Testis (tissue), 2 donors: ENCODE measurements around the gene SLC6A7.

ENCODE experiments used
- CTCF ChIP-seq, 3 experiments: fragments of 450-650 bp in 2 of 3; fragments of 200-600 bp in 1 of 3; sonication (generic) in 1 of 3; IDR thresholded peaks; one replicate each; pipeline ENCODE4 v1.5.1; 2016 to 2019; ENCODE audit warnings: antibody characterized with exemption in 3 of 3, mild to moderate bottlenecking in 2 of 3, moderate library complexity in 1 of 3
- POLR2A ChIP-seq: fragments of 450-650 bp; IDR thresholded peaks from one replicate; pipeline ENCODE4 v1.6.1; 2017; ENCODE audit warnings: antibody characterized with exemption, mild to moderate bottlenecking, moderate library complexity

DNA sequence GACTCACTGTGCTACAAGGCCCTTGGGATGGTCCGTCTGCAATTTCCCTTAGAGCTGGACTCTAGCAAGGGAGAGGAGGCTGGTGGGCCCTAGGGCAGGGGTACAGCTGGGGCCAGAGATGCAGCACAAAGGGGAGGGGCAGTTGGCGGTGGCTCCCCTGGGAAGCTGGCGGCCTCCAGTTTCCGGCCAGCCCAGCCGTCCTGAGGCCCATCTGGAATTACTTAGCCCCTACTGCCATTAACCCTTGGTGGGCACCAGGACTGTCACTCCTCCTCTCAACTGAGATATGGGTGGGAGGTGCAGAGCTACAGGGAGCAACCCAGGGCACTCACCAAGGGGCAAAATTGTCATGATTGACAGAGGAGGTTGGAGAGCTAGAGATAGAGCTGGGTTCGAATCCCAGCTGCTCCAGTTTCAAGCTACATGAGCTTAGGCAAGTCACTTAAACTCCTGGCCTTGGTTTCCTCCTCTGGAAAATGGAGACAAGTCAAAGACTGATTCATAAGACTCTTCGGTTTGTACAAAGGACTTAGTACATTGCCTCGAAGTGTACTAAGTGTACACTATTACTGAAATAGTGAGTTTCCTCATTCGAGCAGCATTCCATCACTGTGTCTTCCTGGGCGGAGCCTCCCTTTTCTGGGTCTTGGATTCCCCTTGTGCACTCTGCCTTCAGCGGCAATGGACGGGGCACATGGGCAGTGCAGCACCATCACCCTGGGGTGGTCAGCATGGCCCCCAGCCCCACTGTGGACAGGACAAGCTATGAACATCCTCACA, 31.5 kb upstream of the SLC6A7 start:
- TF ChIP-seq POLR2A: no peak
- no peak for TF ChIP-seq CTCF (IDR thresholded peaks at IDR 0.05)
